ENCODE measurements around the gene RAP1GDS1.
A peak's percentile ranks its signal among the peaks of the same experiment; 100 is the strongest.
"Not testable (repeated sequence)": the region's sequence is repeated elsewhere in the genome, so short reads cannot be mapped to it uniquely, and the experiment has no call there.

Gene RAP1GDS1

DNA sequence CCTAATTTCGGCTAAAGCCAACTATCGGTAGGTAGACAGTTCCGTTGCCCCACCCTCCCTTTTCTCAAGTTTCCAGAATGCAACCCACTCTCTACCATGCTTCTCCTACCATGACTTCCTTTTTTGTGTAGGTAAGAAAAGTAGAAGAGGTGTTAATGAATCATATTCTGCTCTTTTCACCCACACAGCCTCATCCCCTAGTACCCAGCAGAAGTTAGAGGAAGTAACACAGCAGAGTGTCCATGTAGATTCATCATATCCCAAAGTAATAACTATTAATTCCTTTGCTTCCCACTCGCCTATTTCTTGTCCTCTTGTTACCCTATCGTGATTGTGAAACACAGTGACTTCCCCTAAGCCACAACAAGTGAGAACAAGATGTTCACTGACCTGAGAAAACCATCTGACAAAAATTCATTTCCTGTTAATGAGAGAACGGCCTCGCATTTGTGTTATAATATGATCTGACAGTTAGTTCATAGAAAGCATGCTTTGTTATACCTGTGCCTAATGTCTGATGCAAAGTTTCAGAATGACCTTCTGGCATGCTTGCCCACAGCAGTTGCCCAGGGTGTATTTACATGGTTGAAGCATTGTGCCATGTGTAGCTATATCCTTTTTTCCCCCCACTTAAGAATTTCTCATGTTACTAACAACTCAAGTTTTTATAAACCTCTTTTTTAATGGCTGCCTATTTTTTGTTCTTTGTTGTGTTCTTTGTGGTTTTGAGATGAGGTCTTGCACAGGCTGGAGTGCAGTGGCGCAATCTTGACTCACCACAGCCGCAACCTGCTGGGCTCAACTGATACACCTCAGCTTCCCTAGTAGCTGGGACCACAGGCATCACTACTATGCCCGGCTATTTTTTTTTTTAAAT is 185.6 kb downstream of the RAP1GDS1 start:
- H3K36me3 ChIP-seq (ENCODE audit: control insufficient read depth in 4 of 4, insufficient read depth in 4 of 4, low read length in 3 of 4), result peaks cover 6 to 17% (median 10%) of the 10 kb centered on the region in 4 experiments
- peak; percentile 78 to 99 (median 97) for DNase-seq
- WGBS (ENCODE audit: insufficient coverage), result 0% methylated on average over 5 of the region's 10 CpGs
- CTCF ChIA-PET, result interaction anchor here (0.6 to 3.5 kb wide), 4 partner anchors 9 to 304 kb away, joined by 3 to 14 read pairs (median 3); partner anchors contain the start of gene STPG2
- H3K4me1 ChIP-seq (ENCODE audit: control extremely low read depth in 1 of 4, control insufficient read depth in 4 of 4, insufficient read depth in 4 of 4, low read length in 3 of 4), result peaks cover 27 to 40% (median 35%) of the 10 kb centered on the region in 4 experiments
- H3K27ac ChIP-seq (ENCODE audit: insufficient read depth in 1 of 2, low read depth in 1 of 2, low read length in 2 of 2, poor library complexity in 1 of 2, severe bottlenecking in 2 of 2), result peak overlapping the region; percentile 77 to 85
- peak overlapping the region in 5 of 7 experiments; percentile 32 to 60 (median 43) for H3K4me3 ChIP-seq (ENCODE audit: control insufficient read depth in 1 of 7, extremely low read depth in 1 of 7, insufficient read depth in 4 of 7, low read depth in 2 of 7, low read length in 6 of 7)
- no peaks in the 10 kb centered on the region for H3K9me3 ChIP-seq (ENCODE audit: control extremely low read depth in 1 of 5, control insufficient read depth in 4 of 5, insufficient read depth in 2 of 5, low read depth in 1 of 5, low read length in 4 of 5)
- POLR2A ChIA-PET, result interaction anchor here (0.5 kb wide), 1 partner anchor 154 kb away, joined by 5 read pairs; no protein-coding TSS in a partner anchor
- H3K27me3 ChIP-seq (replicated peaks in 2 of 5; ENCODE audit: control insufficient read depth in 4 of 5, insufficient read depth in 5 of 5, low read length in 4 of 5), result no peaks in the 10 kb centered on the region

DNA sequence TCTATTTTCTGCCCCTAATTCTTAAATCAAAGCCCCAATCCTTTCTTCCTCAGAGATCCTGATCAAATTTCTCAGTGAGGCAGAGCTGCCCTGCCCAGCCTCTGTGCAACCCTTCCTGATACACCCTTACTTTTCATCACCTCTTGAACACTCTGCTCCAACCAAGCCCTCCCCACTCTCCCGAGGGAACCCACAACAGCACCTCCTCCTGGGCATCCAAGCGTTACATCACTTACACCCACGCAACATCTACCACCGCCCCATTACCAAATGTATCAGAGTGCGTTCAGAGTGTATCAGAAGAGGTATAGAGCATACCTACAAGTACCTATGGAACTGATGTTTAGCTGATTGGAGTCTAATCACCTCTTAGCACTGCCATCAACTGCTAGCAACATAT is 186.5 kb downstream of the RAP1GDS1 start:
- no peak overlapping the region for H3K4me3 ChIP-seq (ENCODE audit: control insufficient read depth in 1 of 7, extremely low read depth in 1 of 7, insufficient read depth in 4 of 7, low read depth in 2 of 7, low read length in 6 of 7)

GRCh38 chr4:98448908-98449307 is 187.7 kb downstream of the RAP1GDS1 start:
- no peak overlapping the region for H3K4me3 ChIP-seq (ENCODE audit: control insufficient read depth in 1 of 7, extremely low read depth in 1 of 7, insufficient read depth in 4 of 7, low read depth in 2 of 7, low read length in 6 of 7)
- no peaks in the 10 kb centered on the region for H3K27me3 ChIP-seq (replicated peaks in 2 of 5; ENCODE audit: control insufficient read depth in 4 of 5, insufficient read depth in 5 of 5, low read length in 4 of 5)
- POLR2A ChIA-PET, result no interaction called here
- H3K36me3 ChIP-seq (ENCODE audit: control insufficient read depth in 4 of 4, insufficient read depth in 4 of 4, low read length in 3 of 4), result peaks cover 0 to 2% (median 0%) of the 10 kb centered on the region in 4 experiments
- peaks cover 27 to 40% (median 35%) of the 10 kb centered on the region in 4 experiments for H3K4me1 ChIP-seq (ENCODE audit: control extremely low read depth in 1 of 4, control insufficient read depth in 4 of 4, insufficient read depth in 4 of 4, low read length in 3 of 4)
- peaks cover 0 to 7% (median 1%) of the 10 kb centered on the region in 5 experiments for H3K9me3 ChIP-seq (ENCODE audit: control extremely low read depth in 1 of 5, control insufficient read depth in 4 of 5, insufficient read depth in 2 of 5, low read depth in 1 of 5, low read length in 4 of 5)
- H3K27ac ChIP-seq (ENCODE audit: insufficient read depth in 1 of 2, low read depth in 1 of 2, low read length in 2 of 2, poor library complexity in 1 of 2, severe bottlenecking in 2 of 2), result no peak overlapping the region
- DNase-seq, result peak; percentile 33 to 91 (median 87)
- CTCF ChIA-PET, result interaction anchor here (3.5 kb wide), 1 partner anchor 19 kb away, joined by 14 read pairs; no protein-coding TSS in a partner anchor

More for the DNA sequence above, 186.5 kb downstream of the RAP1GDS1 start:
- peaks cover 0 to 8% (median 3%) of the 10 kb centered on the region in 4 experiments for H3K36me3 ChIP-seq (ENCODE audit: control insufficient read depth in 4 of 4, insufficient read depth in 4 of 4, low read length in 3 of 4)
- H3K27me3 ChIP-seq (replicated peaks in 2 of 5; ENCODE audit: control insufficient read depth in 4 of 5, insufficient read depth in 5 of 5, low read length in 4 of 5), result no peaks in the 10 kb centered on the region
- H3K9me3 ChIP-seq (ENCODE audit: control extremely low read depth in 1 of 5, control insufficient read depth in 4 of 5, insufficient read depth in 2 of 5, low read depth in 1 of 5, low read length in 4 of 5), result peaks cover 0 to 5% (median 1%) of the 10 kb centered on the region in 5 experiments
- ChIA-PET CTCF (interaction anchor here (0.8 to 3.5 kb wide), 4 partner anchors 21 to 305 kb away, joined by 3 to 14 read pairs (median 3); partner anchors contain the start of gene STPG2), POLR2A (no interaction called here)
- 96% methylated on average over 5 of the region's 5 CpGs for WGBS (ENCODE audit: insufficient coverage)
- DNase-seq, result no peak
- peaks cover 27 to 40% (median 35%) of the 10 kb centered on the region in 4 experiments for H3K4me1 ChIP-seq (ENCODE audit: control extremely low read depth in 1 of 4, control insufficient read depth in 4 of 4, insufficient read depth in 4 of 4, low read length in 3 of 4)
- H3K27ac ChIP-seq (ENCODE audit: insufficient read depth in 1 of 2, low read depth in 1 of 2, low read length in 2 of 2, poor library complexity in 1 of 2, severe bottlenecking in 2 of 2), result no peak overlapping the region

DNA sequence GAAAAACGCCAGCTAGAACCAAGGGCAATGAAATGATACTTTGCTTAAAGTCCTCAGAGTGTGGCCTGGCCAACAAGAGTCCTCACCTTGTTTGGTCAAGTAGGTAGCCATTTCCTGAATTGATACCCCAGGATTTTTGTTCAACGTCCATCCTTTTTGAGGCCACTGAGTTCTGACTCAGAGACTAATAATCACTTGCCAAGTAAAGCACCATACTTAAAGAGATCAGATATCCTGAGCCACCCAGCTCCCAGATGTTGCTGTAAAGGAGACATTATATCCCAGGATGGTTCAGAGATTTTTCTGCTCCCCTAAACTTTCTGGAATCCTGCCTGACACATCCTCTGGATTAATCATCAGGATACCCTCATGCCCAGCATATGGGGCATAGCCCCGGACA is 190.9 kb downstream of the RAP1GDS1 start:
- Histone ChIP-seq H3K9me3 (ENCODE audit: control extremely low read depth in 1 of 5, control insufficient read depth in 4 of 5, insufficient read depth in 2 of 5, low read depth in 1 of 5, low read length in 4 of 5) (peaks cover 0 to 7% (median 1%) of the 10 kb centered on the region in 5 experiments), H3K4me3 (ENCODE audit: control insufficient read depth in 1 of 7, extremely low read depth in 1 of 7, insufficient read depth in 4 of 7, low read depth in 2 of 7, low read length in 6 of 7) (no peak overlapping the region), H3K4me1 (ENCODE audit: control extremely low read depth in 1 of 4, control insufficient read depth in 4 of 4, insufficient read depth in 4 of 4, low read length in 3 of 4) (peaks cover 19 to 24% (median 22%) of the 10 kb centered on the region in 4 experiments), H3K36me3 (ENCODE audit: control insufficient read depth in 4 of 4, insufficient read depth in 4 of 4, low read length in 3 of 4) (no peaks in the 10 kb centered on the region), H3K27me3 (replicated peaks in 2 of 5; ENCODE audit: control insufficient read depth in 4 of 5, insufficient read depth in 5 of 5, low read length in 4 of 5) (no peaks in the 10 kb centered on the region), H3K27ac (ENCODE audit: insufficient read depth in 1 of 2, low read depth in 1 of 2, low read length in 2 of 2, poor library complexity in 1 of 2, severe bottlenecking in 2 of 2) (no peak overlapping the region)
- POLR2A ChIA-PET, result no interaction called here
- CTCF ChIA-PET, result interaction anchor here (0.6 to 1.7 kb wide), 2 partner anchors 16 to 184 kb away, joined by 3 to 5 read pairs; no protein-coding TSS in a partner anchor
- WGBS (ENCODE audit: insufficient coverage), result 100% methylated on average over 2 of the region's 3 CpGs
- no peak for DNase-seq

DNA sequence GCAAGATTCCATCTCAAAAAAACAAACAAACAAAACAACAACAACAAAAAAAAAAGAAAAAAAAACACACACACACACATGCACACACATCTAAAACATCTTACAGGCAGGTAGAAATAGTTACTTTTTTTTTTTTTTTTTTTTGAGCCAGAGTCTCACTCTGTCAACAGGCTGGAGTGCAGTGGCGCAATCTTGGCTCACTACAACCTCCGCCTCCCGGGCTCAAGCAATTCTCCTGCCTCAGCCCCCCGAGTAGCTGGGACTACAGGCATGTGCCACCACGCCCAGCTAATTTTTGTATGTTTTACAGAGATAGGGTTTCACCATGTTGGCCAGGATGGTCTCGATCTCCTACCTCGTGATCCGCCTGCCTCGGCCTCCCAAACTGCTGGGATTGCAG is 196.2 kb downstream of the RAP1GDS1 start:
- H3K4me1 ChIP-seq (ENCODE audit: control extremely low read depth in 1 of 4, control insufficient read depth in 4 of 4, insufficient read depth in 4 of 4, low read length in 3 of 4); H3K36me3 ChIP-seq (ENCODE audit: control insufficient read depth in 4 of 4, insufficient read depth in 4 of 4, low read length in 3 of 4); H3K27me3 ChIP-seq (replicated peaks in 2 of 5; ENCODE audit: control insufficient read depth in 4 of 5, insufficient read depth in 5 of 5, low read length in 4 of 5); DNase-seq; H3K27ac ChIP-seq (ENCODE audit: insufficient read depth in 1 of 2, low read depth in 1 of 2, low read length in 2 of 2, poor library complexity in 1 of 2, severe bottlenecking in 2 of 2); H3K4me3 ChIP-seq (ENCODE audit: control insufficient read depth in 1 of 7, extremely low read depth in 1 of 7, insufficient read depth in 4 of 7, low read depth in 2 of 7, low read length in 6 of 7); H3K9me3 ChIP-seq (ENCODE audit: control extremely low read depth in 1 of 5, control insufficient read depth in 4 of 5, insufficient read depth in 2 of 5, low read depth in 1 of 5, low read length in 4 of 5); POLR2A ChIA-PET: not testable (repeated sequence)
- CTCF ChIA-PET, result interaction anchor here (0.7 to 2.6 kb wide), 2 partner anchors 10 to 1845 kb away, joined by 3 to 9 read pairs; no protein-coding TSS in a partner anchor
- 95% methylated on average over 4 of the region's 9 CpGs for WGBS (ENCODE audit: insufficient coverage)

- H3K27ac ChIP-seq (ENCODE audit: insufficient read depth in 1 of 2, low read depth in 1 of 2, low read length in 2 of 2, poor library complexity in 1 of 2, severe bottlenecking in 2 of 2), result not testable (repeated sequence)
Measured at GRCh38 chr4:98461121-98461865, 200.1 kb downstream of the RAP1GDS1 start.

More at GRCh38 chr4:98461121-98461865, 200.1 kb downstream of the RAP1GDS1 start:
- H3K9me3 ChIP-seq (ENCODE audit: control extremely low read depth in 1 of 5, control insufficient read depth in 4 of 5, insufficient read depth in 2 of 5, low read depth in 1 of 5, low read length in 4 of 5); POLR2A ChIA-PET; H3K4me1 ChIP-seq (ENCODE audit: control extremely low read depth in 1 of 4, control insufficient read depth in 4 of 4, insufficient read depth in 4 of 4, low read length in 3 of 4); H3K4me3 ChIP-seq (ENCODE audit: control insufficient read depth in 1 of 7, extremely low read depth in 1 of 7, insufficient read depth in 4 of 7, low read depth in 2 of 7, low read length in 6 of 7); DNase-seq; H3K27me3 ChIP-seq (replicated peaks in 2 of 5; ENCODE audit: control insufficient read depth in 4 of 5, insufficient read depth in 5 of 5, low read length in 4 of 5); H3K36me3 ChIP-seq (ENCODE audit: control insufficient read depth in 4 of 4, insufficient read depth in 4 of 4, low read length in 3 of 4): not testable (repeated sequence)
- CTCF ChIA-PET, result interaction anchor here (0.9 kb wide), 1 partner anchor 11 kb away, joined by 4 read pairs; no protein-coding TSS in a partner anchor
- no CpG with 5 or more reads among the region's 2 CpGs for WGBS (ENCODE audit: insufficient coverage)
